Activated T-helper 1 cell treated with anti-CD3 and anti-CD28 coated beads, Interleukin-12 subunit alpha, Interleukin-12 subunit beta, Interleukin-2, Interleukin-4 antibody, amounts not matched to agents 30 ng/mL and 10 ng/mL and 1 ng/mL, durations not matched to agents 14 hours and 24 hours and 36 hours (primary cell): ENCODE data around the gene KLHL18. TPM values are rescaled to one million over a fixed set of nuclear protein-coding genes. Genes with fewer than 3 reads are reported as not detected.
"Not testable (repeated sequence)": the region's sequence is repeated elsewhere in the genome, so short reads cannot be mapped to it uniquely, and the experiment has no call there.

Experiments used
- DNase-seq: peaks from one replicate; pipeline ENCODE4 v3.0.0; 2021; ENCODE audit warnings: low spot score
- H3K27ac Mint-ChIP-seq: one replicate; pipeline ENCODE4 v1.8.0; 2021; ENCODE audit warnings: mild to moderate bottlenecking, mixed read lengths
- H3K27me3 Mint-ChIP-seq: one replicate; pipeline ENCODE4 v1.8.0; 2022; ENCODE audit warnings: mild to moderate bottlenecking, moderate library complexity, mixed read lengths; ENCODE audit not compliant: insufficient read depth
- H3K36me3 Mint-ChIP-seq: one replicate; pipeline ENCODE4 v1.8.0; 2021; ENCODE audit warnings: low read depth, mixed read lengths
- H3K4me1 Mint-ChIP-seq: one replicate; pipeline ENCODE4 v1.8.0; 2021; ENCODE audit warnings: low read depth, mixed read lengths
- H3K4me3 Mint-ChIP-seq: one replicate; pipeline ENCODE4 v1.8.0; 2021; ENCODE audit warnings: mild to moderate bottlenecking, moderate library complexity, mixed read lengths
- H3K9me3 Mint-ChIP-seq: one replicate; pipeline ENCODE4 v1.8.0; 2021; ENCODE audit warnings: mixed read lengths
- intact Hi-C: fragments of 100-400 bp; cut with micrococcal nuclease; formaldehyde crosslinking; loops from one replicate; pipeline ENCODE4 v1.15.1; 2024
- total RNA-seq: library from RNA; stranded (reverse); gene quantifications from 2 replicates; pipeline ENCODE4 v1.2.3, GENCODE V29; 2022

The KLHL18 gene
- 48.3 and 48.7 TPM in 2 replicates for total RNA-seq

DNA sequence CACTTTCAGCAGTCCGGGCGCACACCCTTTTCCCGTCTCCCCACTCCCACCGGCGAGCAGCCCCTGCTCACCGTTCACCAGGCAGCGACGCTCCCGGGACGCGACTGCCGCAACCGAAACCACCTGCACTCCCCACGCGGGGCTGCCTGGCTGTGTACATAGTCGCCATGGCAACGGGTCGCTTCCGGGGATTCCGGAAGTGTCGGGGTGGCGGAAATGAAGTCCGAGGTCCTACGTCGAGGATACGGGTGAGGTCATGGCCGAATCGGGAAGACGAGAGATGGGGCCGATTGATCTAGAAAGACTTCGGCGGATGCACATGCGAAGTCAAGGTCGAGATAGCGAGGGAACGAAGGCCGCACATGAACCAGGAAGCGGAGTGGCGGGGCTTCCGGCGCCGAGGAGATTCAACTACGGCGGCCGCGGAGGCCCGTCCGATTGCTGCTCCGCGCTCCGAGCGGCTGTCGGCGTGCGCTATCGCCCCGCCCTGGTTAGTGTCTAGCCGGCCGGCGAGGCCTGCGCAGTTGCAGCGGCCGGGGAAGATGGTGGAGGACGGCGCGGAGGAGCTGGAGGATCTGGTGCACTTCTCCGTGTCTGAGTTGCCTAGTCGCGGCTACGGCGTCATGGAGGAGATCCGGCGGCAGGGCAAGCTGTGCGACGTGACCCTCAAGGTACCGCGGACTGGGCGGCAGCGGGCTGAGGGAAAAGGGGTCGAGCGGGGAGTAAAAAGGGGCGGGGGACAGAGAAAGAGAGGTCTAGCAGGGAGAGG, at the start of gene KLHL18, which contains the start of gene KIF9:
KLHL18 (plus strand) TSS at position 521 of the 769 bp plus-strand sequence; CDS start at position 543, 22 bp downstream.
KIF9 (minus strand) TSS at position 376 of the 769 bp plus-strand sequence. CDS start 5,425 bp downstream, outside the sequence.
- Mint-ChIP-seq H3K9me3 (no peaks in the 10 kb centered on the region), H3K4me3 (peak within 1 kb of the TSS; percentile 98), H3K36me3 (peaks cover 9% of the 10 kb centered on the region), H3K4me1 (peaks cover 45% of the 10 kb centered on the region), H3K27ac (peak within 1 kb of the TSS; percentile 100), H3K27me3 (no peaks in the 10 kb centered on the region)
- intact Hi-C loops, result loop anchor here (1.0 to 5.0 kb wide), 10 partner anchors 40 to 520 kb away; partner anchors contain the start of genes CCDC12, DHX30, ELP6 and SCAP
- DNase-seq, result peak; percentile 95

DNA sequence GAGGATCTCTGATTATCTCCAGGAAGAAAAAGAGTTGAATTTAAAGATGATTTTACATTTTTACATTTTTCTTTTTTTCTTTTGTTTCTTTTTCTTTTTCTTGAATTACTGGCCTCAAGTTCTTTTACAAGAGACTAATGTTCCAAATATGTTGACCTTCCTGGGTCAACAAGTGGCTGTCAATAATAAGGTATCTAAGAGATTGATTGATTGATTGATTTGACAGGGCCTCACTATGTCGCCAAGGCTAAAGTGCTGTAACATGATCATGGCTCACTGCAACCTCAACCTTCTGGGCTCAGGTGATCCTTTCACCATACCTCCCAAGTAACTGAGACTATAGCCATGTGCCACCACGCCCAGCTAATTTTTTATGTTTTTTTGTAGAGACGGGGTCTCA, 44.7 kb upstream of the KLHL18 start:
- intact Hi-C loops, result no loop called here

DNA sequence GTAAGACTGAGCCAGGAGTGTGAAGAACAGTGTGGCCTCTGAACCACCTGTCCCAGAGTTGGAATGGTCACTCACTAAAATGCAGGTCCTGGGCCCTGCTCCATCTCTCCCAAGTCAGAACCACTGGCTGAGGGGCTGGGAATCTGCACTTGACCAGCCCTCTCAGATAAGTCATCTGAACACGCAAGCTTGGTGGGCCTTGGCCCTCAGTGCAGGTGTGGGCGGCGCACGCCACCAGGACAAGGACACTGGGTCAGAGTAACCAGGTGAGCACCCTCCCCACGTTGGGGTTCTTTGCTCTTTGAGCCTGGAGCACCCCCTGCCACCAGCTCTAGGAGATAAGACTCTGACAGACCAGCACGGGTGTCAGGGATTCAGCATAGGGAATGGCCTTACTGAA, 42.8 kb upstream of the KLHL18 start:
- DNase-seq, result no peak
- Mint-ChIP-seq H3K27ac (no peak overlapping the region), H3K4me1 (no peaks in the 10 kb centered on the region), H3K36me3 (no peaks in the 10 kb centered on the region), H3K9me3 (no peaks in the 10 kb centered on the region), H3K27me3 (no peaks in the 10 kb centered on the region), H3K4me3 (no peak overlapping the region)
- intact Hi-C loops, result no loop called here

More for the DNA sequence above, 44.7 kb upstream of the KLHL18 start:
- Mint-ChIP-seq H3K27me3 (no peaks in the 10 kb centered on the region), H3K4me3 (no peak overlapping the region), H3K27ac (no peak overlapping the region), H3K4me1 (no peaks in the 10 kb centered on the region), H3K36me3 (no peaks in the 10 kb centered on the region), H3K9me3 (no peaks in the 10 kb centered on the region)
- DNase-seq, result no peak

DNA sequence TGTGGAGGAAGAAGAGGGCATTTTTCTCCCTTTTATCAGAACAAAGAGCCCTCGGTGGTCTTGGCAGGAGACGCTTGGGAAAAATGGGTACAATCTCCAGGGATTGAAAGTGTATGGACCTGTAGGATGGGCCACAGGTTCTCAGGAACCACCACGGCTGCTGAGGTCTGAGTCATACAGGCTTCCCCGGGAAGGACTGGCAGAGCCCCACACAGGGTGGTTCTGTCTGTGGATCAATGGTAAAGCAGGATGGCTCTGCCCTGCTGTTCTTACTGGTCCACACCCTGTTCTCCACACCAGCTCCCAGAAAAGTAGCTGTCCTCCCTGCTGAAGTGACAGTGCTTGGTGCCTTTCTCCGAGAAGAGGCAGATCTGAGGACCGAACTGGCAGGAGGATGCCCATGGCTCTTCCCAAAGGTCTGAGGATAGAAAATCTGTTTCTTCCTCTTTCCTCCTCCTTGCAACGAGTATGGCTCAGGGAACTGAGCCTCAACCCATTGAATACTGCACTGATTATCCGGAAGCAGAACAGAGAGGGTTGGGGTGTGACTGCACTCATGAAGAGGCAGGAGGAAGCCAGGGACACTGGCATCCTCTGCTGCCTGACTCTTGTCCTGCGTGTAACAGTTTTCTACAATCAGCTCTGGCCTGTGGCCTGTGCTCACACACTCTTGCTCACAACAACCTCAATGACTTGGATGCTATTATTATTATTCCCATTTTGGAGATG, 39.2 kb upstream of the KLHL18 start:
- no peak overlapping the region for H3K4me3 Mint-ChIP-seq
- no peak overlapping the region for H3K27ac Mint-ChIP-seq

DNA sequence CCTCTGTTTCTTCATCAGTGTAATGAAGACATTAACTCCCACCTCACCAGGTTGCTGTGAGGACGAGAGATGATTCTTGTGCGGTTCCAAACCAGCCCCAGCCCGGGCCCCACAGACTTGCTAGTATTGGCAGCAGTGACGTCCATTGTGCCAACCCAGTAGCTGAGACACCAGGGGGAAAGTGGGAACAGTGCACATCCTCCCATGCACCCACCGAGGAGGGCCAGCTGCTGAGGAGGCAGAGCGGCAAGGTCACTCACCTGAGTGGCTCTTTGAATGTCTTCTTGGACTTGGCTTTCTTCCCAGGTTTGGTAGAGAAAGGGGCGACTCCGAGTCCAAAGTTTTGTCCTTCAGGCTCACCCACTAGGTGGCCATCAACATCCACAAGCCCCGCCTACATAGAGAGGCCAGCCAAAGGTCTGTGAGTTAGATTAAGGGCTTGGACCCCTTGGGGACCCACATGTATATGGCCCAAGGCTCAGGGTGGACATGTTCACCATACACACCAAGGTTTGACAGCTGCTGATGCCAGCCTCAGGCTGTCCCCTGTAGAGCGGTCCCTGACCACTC, 38.1 kb upstream of the KLHL18 start:
- Mint-ChIP-seq H3K27ac (no peak overlapping the region), H3K4me1 (no peaks in the 10 kb centered on the region), H3K9me3 (no peaks in the 10 kb centered on the region), H3K4me3 (no peak overlapping the region), H3K27me3 (no peaks in the 10 kb centered on the region), H3K36me3 (no peaks in the 10 kb centered on the region)
- intact Hi-C loops, result no loop called here
- DNase-seq, result no peak

More for the DNA sequence above, 39.2 kb upstream of the KLHL18 start:
- no peak for DNase-seq
- Mint-ChIP-seq H3K36me3 (no peaks in the 10 kb centered on the region), H3K4me1 (no peaks in the 10 kb centered on the region), H3K27me3 (no peaks in the 10 kb centered on the region), H3K9me3 (no peaks in the 10 kb centered on the region)
- intact Hi-C loops, result no loop called here

DNA sequence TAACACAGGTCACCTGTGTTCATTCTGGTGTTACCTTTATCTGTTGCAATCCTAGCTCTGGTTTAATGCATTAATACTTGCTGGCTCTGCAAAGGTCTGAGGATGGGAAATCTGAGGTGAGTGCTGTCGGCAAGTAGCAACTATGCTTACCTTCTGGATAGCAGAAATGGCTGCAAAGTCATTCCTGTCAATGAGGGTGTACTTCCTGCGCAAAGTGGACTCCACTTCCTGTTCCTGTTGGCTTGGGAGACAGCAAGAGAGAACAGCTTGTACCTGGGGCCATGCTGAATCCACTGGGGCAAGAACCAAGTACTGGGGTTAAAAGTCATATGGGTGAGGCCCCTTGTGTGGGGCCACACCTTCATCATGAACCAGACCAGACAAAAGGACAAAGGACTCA, 37.5 kb upstream of the KLHL18 start:
- Mint-ChIP-seq H3K4me3 (no peak overlapping the region), H3K27me3 (no peaks in the 10 kb centered on the region), H3K27ac (no peak overlapping the region), H3K36me3 (no peaks in the 10 kb centered on the region), H3K9me3 (no peaks in the 10 kb centered on the region), H3K4me1 (no peaks in the 10 kb centered on the region)
- no peak for DNase-seq
- intact Hi-C loops, result no loop called here

DNA sequence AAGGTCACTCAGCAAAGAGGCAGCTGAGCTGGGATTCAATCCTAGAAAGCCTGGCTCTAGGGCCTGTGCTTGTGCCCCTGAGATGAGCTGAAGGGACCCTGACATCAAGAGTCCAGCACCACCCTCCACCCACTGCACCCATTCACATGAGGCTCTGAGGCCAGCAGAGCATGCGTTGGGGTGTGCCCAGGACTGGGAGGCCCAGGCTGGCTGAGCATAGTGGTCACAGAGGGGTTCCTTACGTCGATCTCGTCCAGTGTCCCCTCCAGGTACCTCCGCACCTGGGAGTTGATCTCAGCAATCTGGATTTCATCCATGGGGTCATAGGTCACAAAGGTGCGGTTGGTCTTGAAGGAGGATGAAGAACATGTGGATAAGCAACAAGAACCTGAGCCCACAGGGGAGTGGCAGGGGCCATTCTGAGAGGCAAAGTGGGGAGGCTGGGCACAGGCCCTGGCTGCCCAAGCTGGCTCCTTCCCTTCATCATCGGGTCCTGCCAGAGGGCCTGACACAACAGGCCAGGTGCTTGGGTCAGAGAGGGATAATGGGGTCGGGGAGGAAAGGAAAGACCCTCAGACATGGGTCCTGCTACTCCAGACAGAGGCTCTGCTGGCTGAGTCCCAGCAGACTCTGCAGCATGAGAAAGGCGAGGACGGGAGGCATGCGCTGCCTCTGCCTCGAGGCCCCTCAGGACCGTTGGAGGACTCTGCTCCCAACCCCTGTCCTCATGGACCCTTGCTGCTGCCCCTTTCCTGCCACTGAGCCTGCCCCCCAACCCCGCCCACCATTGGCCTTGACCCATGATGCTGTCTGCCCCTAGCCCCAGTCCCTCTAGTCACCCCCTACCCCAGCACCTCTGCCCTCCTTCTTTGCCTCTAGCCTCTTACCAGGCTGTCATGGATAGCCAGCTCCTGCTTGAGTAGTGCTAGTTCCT, 35.3 kb upstream of the KLHL18 start:
- H3K4me3 Mint-ChIP-seq, result no peak overlapping the region
- H3K27me3 Mint-ChIP-seq, result no peaks in the 10 kb centered on the region
- H3K27ac Mint-ChIP-seq, result no peak overlapping the region
- H3K9me3 Mint-ChIP-seq, result no peaks in the 10 kb centered on the region
- no peaks in the 10 kb centered on the region for H3K36me3 Mint-ChIP-seq
- intact Hi-C loops, result no loop called here
- no peak for DNase-seq
- no peaks in the 10 kb centered on the region for H3K4me1 Mint-ChIP-seq

DNA sequence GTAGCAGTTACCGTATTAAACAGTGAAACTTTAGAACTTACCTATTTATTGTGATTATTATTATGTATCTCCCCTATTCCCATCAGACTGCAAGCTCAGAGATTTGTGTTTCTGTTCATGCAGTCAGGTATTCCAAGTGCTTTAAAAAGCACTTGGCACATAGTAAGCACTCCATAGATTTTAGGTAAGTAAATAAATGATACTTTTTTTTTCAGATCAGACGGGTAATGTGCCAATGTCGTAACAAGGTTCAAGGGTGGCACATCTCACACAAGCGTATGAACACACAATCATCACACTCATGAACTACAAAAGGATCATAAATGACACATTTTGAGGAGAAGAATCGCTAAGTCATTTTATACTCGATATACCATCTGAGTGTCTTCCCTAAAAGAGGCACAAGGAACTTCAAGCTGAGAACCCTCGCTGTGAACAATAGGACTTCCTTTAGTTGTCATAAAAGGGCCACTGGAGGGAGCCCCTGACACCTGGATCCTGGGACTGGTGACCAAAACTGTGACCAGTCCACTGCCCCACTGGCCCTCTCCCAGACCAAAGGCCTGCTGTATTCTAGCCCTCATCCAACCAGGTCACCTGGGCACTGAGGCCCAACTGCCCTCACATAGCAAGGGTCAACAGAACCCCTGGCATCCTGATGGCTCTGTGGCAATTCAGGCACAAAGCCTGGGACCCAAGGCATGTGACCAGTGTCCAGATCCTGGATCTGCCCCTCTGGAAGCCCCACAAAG, 32.3 kb upstream of the KLHL18 start:
- intact Hi-C loops, result no loop called here
- Mint-ChIP-seq H3K9me3 (no peaks in the 10 kb centered on the region), H3K36me3 (no peaks in the 10 kb centered on the region), H3K27me3 (peaks cover 3% of the 10 kb centered on the region), H3K4me1 (no peaks in the 10 kb centered on the region), H3K27ac (no peak overlapping the region), H3K4me3 (no peak overlapping the region)
- no peak for DNase-seq

DNA sequence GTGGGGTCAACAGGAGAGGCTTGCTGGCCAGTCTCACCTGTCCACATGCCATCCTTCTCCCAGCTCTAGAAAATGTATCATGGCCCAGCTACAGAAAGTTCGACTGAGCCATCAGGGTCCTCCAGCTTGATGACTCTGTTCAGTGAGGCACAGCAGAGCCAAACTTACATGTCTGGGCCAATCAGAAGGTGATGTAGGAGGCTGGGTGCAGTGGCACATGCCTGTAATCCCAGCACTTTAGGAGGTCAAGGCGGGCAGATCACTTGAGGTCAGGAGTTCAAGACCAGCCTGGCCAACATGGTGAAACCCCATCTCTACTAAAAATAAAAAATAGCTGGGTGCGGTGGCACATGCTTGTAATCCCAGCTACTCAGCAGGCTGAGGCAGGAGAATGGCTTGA, 31.7 kb upstream of the KLHL18 start:
- H3K27me3 Mint-ChIP-seq, H3K9me3 Mint-ChIP-seq, intact Hi-C loops, H3K4me1 Mint-ChIP-seq, H3K4me3 Mint-ChIP-seq, DNase-seq, H3K36me3 Mint-ChIP-seq, H3K27ac Mint-ChIP-seq: not testable (repeated sequence)

DNA sequence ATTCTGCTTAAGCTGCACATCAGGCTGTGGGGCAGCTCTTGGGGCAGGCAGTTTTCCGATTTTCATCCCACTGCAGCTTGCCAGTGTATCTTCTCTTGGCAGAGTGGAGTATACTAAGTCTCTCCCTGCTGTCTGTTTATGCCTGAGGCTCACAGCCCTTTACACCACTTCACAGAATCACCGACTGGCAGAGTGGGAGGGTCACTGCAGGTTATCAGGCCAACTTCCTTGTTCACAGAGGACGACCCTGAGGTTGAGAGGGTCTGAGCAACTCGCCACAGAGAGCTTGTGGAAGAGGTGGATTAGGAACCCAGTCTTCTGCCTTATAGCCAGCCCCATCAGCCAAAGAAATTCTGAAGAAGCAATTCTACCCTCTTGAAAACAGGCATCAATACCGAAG, 31.1 kb upstream of the KLHL18 start:
- Mint-ChIP-seq H3K4me1 (no peaks in the 10 kb centered on the region), H3K36me3 (no peaks in the 10 kb centered on the region), H3K4me3 (no peak overlapping the region), H3K27me3 (peaks cover 3% of the 10 kb centered on the region), H3K27ac (no peak overlapping the region), H3K9me3 (no peaks in the 10 kb centered on the region)
- no peak for DNase-seq
- intact Hi-C loops, result no loop called here

DNA sequence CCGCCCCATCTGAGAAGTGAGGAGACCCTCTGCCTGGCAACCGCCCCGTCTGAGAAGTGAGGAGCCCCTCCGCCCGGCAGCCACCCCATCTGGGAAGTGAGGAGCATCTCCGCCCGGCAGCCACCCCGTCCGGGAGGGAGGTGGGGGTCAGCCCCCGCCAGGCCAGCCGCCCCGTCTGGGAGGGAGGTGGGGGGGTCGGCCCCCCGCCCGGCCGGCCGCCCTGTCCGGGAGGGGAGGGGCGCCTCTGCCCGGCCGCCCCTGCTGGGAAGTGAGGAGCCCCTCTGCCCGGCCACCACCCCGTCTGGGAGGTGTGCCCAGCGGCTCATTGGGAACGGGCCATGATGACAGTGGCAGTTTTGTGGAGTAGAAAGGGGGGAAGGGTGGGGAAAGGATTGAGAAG, 26.4 kb upstream of the KLHL18 start:
- intact Hi-C loops, H3K27me3 Mint-ChIP-seq, DNase-seq, H3K36me3 Mint-ChIP-seq, H3K4me3 Mint-ChIP-seq, H3K9me3 Mint-ChIP-seq, H3K27ac Mint-ChIP-seq, H3K4me1 Mint-ChIP-seq: not testable (repeated sequence)

DNA sequence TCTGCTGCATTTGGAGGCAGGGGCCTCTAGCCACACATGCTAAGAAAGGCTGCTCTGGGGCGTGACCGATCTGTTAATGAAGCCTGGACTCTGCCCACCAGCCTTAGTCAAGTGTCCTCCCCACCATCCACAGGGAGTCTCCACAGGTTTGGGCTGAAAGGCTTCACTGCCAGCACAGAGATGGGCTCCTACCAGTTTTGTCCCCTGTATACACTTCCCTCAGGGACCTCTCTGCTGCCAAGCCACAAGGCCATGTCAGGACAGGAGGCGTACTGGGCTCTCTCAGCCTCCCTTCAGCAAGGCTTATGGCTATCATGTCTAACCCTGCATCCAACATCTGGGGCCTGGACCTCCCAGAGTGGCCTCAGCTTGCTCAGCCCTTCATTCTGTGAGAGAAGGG, 23.6 kb upstream of the KLHL18 start:
- H3K4me3 Mint-ChIP-seq, result no peak overlapping the region

More for the DNA sequence above, 23.6 kb upstream of the KLHL18 start:
- Mint-ChIP-seq H3K36me3 (no peaks in the 10 kb centered on the region), H3K27ac (no peak overlapping the region), H3K27me3 (peaks cover 1% of the 10 kb centered on the region), H3K9me3 (no peaks in the 10 kb centered on the region), H3K4me1 (no peaks in the 10 kb centered on the region)
- DNase-seq, result no peak
- intact Hi-C loops, result no loop called here
